A673 (cell line): Measurements from ENCODE around the gene GUCY1B1.

ENCODE experiments used
- CTCF ChIP-seq: fragments of 300-800, 200-600 bp; sonication (generic); conservative IDR thresholded peaks from 2 replicates; pipeline ENCODE4 v1.5.1; 2017; ENCODE audit warnings: low read depth, mild to moderate bottlenecking, antibody characterized with exemption, low read length, moderate library complexity, mixed read lengths
- EZH2 ChIP-seq: fragments of 200-600 bp; sonication (generic); IDR thresholded peaks from 2 replicates; pipeline ENCODE4 v1.6.1; 2017; ENCODE audit warnings: borderline replicate concordance, low read depth, mild to moderate bottlenecking, mixed read lengths, antibody characterized with exemption, low read length; ENCODE audit not compliant: poor library complexity, severe bottlenecking

- TF ChIP-seq CTCF (no peak), EZH2 (no peak)
Measured at GRCh38 chr4:155780775-155781174, 22.0 kb downstream of the GUCY1B1 start.
